ENCODE data around the gene SYCP2L.

The SYCP2L gene

DNA sequence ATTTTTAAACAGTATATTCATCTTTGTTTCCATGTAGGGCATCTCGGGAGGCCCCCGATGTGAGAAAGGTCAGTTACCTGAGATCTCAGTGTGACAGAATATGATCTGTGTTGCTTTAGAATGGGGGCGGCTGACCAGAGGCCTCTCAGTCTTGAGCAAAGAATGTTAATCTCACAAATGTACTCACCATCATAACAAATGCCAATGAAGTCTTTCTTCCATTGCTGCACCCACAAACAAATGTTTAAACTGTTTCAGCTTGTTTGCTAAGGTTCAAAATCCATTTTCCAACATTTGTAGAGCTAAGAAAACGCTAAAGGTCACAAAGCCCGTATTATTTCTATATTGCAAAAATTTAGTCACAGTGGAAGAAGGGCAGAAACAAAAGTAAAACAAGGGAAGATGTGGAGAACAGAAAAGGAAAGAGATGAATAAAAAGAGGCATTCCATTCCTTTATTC lies 125.5 kb downstream of the SYCP2L start:
- no peak for DNase-seq

DNA sequence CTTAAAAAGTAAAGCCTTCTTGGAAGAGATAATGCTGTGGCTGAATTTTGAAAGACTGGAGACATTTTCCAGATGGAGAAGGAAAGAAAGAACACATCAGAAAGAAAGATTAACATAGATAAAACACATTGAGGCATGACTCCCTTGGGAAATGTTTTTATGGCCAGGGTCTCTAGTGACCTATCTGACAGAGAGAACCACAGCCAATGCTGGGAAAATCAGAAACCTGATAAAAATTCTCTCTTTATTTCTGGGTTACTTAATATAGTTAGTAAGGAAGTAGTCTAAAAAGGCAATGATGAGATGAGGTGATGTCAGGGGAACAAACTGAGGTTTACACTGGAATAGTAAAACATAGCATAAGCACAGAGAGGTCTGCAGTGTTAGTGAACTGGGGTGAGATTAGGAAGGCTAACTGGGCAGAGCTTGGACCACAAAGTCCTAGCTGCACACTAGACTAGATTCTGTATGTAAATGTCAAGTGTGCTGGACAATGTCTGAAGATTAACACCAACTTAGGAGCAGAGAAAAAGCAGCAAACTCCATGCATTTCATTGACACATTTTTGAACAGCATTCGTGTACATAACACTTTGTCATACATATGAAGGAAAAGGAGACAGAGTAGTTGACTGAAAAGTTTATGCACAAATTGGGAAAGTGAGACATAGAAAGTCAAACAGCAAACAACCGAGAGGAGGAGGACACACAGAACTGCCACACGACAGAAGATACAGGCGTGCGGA lies 126.3 kb downstream of the SYCP2L start:
- no peak for DNase-seq

DNA sequence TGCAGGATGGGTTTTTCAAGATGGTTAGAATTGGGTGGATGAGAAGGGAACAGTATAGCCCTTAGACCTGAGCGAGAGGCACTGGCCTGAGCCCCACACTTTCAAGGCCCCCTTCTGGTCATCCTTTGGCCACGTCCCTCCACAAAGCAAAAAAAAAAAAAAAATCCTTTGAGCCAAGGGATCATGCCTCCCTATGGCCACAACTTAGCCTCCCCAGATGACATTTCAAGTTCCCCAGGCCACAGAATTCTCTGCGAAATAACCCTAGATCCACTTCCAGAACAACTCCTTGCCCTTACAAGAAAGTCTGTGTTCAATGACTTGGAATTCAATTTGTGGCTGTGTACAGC lies 126.8 kb downstream of the SYCP2L start:
- DNase-seq: no peak

DNA sequence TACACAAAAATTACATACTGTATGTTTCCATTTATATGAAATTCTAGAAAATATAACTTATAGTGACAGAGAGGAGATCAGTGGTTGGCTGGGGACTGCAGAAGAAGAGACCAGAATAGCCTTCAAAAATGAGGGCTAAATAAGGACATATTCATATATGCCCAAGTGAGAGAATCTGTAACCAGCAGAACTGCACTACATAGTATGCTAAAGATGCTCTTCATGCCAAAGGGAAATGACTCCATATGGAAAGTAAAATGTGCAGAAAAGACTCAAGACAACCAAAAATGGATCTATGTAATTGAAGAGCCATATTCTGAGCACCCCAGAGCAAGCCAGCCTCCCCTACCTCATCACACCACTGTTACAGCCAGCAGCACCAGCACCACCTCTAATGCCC lies 128.2 kb downstream of the SYCP2L start:
- no peak for DNase-seq

DNA sequence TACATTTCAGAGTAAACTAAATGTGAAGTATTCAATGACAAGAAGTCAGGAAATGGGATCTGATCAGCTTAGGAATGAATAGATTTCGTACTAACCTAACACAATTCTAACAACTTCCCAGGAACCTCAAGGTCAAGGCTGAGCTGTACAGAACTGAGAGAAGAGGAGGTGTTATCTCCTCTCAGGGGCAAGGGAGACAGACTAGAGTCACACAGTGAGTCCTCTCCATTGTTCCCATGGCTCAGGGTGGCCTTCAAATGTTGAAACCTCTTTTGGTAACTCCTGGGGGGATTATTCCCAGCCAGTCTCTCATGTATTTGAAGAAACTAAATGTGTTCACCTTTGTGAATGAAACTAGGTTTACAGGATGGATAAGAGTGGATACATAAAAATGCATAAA lies 129.6 kb downstream of the SYCP2L start:
- no peak for DNase-seq

DNA sequence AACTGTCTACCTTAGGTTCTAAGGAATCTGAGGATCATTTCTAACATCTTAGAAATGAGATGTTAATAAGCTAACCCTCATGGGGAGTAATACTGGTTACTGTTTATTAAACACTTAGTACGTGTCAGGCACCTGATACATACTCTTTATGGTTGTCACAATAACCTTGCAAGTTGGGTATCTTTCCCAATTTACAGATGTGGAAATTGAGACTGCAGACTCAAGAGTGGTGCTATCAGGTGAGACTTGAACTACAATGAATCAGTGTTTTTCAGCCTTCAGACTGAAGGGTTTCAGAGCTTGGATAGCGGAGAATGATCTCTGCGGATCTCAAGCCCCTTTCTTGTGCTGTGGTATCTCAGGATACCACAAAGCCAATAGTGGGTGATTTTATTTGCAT lies 130.2 kb downstream of the SYCP2L start:
- DNase-seq: no peak

DNA sequence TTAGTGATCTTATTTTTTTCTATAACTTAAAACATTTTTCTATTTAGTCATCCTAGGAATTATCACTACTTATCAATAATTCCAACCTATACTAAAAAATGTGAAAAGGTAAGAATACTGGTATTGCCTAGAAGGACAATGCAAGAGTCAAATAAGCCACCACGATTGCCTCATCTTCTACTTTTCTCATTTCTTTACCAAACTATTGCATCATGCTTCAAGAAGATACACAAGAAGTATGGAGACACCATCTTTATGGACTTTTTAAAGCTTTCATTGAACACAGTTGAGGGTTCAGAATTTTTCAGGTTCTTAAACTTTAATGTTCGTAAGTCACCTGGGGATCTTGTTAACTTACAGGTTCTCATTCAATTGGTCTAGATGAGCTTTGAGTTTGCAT lies 131.4 kb downstream of the SYCP2L start:
- DNase-seq: no peak

DNA sequence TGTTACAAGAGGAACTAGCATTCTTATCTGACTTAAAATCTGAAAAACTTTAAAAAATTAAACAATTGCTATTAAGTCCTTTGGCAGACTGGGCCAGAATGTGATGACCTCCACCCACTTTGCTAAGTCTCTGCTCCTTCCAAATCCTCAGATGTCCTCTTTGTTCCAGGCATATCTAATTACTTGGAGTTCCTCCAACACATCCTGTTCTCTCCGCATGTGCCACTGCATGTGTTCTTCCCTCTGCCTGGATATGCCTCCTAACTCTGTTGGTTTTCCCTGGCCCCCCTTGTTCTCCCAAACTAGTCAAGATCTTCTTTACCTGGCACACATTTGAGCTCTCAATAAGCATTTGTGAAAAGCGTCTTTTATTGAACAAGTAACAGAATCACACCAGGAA lies 134.2 kb downstream of the SYCP2L start:
- no peak for DNase-seq

DNA sequence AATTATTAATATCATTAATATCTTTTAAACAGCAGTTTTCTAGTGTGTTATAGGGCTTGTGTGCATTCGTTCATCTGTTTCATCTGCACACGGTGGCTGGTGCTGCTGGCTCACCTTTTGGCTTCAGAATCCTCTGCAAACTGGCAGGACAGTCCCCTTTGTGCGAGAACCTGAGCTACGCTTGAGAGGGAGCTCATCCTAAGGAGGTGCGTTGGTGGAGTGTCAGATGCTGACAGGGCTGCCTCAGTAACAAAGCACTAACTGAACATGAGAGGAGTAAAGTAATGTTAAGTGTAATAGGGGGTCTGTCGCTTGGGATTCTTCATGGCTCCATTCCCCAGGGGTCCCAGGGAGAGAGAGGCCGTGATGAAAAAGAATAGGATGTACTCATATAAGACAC lies 134.9 kb downstream of the SYCP2L start:
- no peak for DNase-seq

DNA sequence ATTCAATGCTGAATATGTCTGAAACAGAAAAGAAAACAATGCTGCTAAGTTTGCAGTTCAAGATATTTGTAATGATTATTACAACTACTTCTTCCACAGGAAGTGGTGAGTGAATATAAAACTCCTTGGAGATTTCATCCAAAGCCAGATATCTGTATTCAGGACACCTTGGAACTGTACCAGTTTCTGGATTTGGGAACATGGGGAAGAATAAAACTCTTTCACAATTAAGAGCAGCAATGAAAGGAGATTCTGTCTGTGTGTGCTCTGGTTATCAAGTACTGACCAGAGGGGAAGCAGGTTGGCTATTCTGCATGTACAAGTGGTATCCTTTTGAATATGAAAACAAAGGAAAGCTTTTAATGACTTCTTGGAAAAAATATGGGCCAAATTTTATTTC lies 136.2 kb downstream of the SYCP2L start:
- no peak for DNase-seq

All from NCI-H1105 treated with DMSO at 0.1 percent for 48 hours (cell line).